HL-60/S4 (cell line): ENCODE data around the gene DNAJC3.
"Not testable (repeated sequence)": the region's sequence is repeated elsewhere in the genome, so short reads cannot be mapped to it uniquely, and the experiment has no call there.

Experiments used
- in situ Hi-C: fragments of 300-500 bp; cut with MboI; formaldehyde crosslinking; loops from 2 replicates; pipeline ENCODE4 v1.14.3; 2022; ENCODE audit warnings: low sequenced_read_pairs

Gene DNAJC3

DNA sequence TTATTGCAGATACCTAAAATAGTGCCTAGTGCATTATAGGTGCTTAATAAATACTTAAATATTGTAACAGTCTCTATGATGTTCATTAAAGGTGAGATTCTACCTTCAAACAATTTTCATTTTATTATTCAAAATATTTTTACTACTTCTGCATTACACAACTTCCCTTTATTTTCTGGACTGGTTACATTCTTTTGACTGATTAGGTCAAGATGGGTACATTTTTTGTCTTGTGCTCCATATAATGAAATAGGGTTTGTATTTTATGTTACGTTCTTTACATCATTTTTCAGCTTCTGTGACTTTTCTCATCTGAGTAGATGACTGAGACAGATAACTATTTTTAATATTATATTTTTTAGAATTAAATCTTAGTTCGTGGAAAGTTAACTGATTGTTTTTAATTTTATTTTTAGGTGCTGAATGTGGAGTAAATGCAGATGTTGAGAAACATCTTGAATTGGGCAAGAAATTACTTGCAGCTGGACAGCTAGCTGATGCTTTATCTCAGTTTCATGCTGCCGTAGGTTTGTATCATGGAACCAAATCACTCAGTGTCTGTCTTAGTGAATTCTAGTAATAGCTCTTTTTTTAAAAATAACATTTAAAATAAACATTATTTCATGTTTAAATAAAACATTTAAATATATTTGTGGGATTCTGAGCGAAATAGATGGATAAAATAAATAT, 32.0 kb downstream of the DNAJC3 start:
- in situ Hi-C loops: no loop called here

GRCh38 chr13:95710313-95710712, 33.4 kb downstream of the DNAJC3 start:
- in situ Hi-C loops: no loop called here

DNA sequence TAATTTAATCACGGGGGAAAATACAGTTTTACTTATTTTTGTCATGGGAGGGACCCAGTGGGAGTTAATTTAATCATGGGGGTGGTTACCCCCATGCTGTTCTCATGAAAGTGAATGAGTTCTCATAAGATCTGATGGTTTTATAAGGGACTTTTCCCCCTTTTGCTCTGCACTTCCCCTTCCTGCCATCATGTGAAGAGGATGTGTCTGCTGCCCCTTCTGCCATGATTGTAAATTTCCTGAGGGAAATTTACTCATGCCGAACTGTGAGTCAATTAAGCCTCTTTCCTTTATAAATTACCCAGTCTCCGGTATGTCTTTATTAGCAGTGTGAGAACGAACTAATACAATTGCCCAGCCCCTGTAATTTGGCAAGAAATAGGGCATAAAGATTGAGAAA, 35.9 kb downstream of the DNAJC3 start:
- in situ Hi-C loops: not testable (repeated sequence)

DNA sequence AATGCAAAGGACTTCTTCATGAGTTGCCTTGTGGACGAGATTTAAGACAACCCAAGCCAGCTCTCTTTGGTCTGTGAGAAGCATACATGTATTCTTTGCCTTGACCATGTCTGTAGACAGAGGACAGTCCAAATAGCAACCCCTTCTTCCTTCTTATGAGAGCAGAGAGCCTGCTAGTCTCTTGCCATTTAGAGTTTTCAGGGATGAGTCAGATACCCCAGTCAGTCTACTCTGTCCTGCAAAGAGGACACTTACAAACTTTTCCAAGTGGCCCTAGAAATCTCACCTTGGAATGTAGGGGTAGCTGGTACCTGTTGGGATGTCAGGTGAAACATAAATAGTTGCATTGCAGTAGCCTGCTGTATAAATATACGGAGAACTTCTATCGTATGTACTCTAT, 36.7 kb downstream of the DNAJC3 start:
- in situ Hi-C loops: no loop called here

- in situ Hi-C loops: no loop called here
These were observed 37.3 kb downstream of the DNAJC3 start for GRCh38 chr13:95714142-95714832.

GRCh38 chr13:95716231-95716630, 39.3 kb downstream of the DNAJC3 start:
- in situ Hi-C loops: no loop called here

- in situ Hi-C loops: no loop called here
These were observed 45.3 kb downstream of the DNAJC3 start for GRCh38 chr13:95722241-95722640.

DNA sequence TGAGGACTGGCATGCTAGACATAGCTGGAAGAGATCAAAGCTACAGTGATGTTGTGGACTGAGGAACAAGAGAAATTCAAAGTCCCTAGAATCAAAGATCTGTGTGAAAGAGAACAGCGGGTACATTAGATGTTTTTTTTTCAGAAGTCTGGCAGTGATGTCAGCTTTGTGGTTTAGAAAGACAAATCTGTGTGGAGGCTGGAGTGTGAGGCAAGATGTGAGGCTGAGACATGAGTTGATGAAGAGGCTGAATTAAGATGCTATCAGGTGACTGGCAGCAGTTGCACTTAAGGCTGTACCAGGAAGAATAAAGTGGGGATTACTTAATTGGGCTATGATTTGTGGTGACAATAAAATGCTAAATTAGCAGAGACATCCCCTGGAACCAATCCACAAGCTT, 46.5 kb downstream of the DNAJC3 start:
- in situ Hi-C loops: no loop called here

DNA sequence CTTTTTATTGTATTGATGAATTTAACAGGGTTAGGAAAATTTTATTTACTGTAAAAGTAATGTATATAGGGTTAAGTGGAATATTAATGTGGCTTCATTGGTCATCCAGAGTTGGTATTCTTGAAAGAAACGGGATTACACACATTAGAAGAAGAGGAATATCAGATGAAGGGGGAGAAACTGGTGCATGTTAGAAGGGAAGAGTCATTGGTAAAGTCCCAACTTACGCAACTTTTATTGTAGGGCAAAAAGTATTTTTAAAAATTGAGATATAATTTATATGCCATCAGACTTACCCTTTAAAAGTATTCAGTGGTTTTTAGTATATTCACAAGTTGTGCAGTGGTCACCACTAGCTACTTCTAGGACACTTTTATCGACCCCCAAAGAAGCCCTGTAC, 47.3 kb downstream of the DNAJC3 start:
- in situ Hi-C loops: no loop called here

DNA sequence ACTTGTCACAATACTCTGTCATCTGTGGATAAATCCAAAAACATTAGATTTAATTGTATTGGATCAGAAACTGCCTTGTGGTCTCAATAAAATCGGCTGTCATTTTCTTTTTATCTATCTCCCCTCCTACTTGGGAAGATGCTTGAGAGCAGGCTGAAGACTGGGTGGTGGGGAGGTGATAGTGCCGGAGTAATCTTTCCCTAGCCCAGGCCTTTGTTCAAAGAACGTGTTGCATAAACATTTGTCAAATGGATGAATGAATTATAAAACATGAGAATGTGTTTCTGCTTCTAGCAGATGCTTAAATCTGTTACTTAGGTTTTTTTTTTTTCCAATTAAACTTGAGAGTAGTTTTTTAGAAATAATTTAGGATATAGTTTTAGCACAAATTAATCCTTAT, 49.9 kb downstream of the DNAJC3 start:
- in situ Hi-C loops: no loop called here

DNA sequence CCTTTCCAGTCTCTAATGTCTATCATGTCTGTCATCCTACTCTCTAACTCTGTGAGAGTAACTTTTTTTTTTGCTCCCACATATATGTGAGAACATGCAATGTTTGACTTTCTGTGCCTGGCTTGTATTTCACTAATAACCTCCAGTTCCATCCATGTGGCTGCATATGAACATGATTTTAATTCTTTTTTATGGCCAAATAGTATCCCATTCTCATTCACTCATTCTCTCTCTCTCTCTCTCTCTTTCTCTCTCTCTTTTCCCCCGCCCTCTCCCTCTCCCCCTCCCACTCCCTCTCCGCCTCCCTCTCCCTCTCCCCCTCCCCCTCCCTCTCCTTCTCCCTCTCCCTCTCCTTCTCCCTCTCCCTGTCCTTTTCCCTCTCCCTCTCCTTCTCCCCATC, 52.0 kb downstream of the DNAJC3 start:
- in situ Hi-C loops: no loop called here

DNA sequence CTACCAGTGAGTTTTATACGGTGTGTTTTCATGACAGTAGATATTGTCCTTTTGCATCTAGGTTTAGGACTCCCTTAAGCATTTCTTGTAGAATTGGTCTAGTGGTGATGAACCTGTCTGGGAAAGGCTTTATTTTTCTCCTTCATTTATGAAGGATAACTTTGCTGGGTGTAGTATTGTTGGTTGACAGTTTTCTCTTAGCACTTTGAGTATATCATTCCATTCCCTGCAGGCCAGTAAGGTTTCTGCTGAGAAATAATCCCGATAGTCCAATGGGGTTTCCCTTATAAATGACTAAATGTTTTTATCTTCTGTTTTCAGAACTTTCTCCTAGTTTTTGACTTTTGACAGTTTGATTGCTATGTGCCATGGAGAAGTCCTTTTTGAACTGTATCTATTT, 57.2 kb downstream of the DNAJC3 start:
- in situ Hi-C loops: no loop called here

DNA sequence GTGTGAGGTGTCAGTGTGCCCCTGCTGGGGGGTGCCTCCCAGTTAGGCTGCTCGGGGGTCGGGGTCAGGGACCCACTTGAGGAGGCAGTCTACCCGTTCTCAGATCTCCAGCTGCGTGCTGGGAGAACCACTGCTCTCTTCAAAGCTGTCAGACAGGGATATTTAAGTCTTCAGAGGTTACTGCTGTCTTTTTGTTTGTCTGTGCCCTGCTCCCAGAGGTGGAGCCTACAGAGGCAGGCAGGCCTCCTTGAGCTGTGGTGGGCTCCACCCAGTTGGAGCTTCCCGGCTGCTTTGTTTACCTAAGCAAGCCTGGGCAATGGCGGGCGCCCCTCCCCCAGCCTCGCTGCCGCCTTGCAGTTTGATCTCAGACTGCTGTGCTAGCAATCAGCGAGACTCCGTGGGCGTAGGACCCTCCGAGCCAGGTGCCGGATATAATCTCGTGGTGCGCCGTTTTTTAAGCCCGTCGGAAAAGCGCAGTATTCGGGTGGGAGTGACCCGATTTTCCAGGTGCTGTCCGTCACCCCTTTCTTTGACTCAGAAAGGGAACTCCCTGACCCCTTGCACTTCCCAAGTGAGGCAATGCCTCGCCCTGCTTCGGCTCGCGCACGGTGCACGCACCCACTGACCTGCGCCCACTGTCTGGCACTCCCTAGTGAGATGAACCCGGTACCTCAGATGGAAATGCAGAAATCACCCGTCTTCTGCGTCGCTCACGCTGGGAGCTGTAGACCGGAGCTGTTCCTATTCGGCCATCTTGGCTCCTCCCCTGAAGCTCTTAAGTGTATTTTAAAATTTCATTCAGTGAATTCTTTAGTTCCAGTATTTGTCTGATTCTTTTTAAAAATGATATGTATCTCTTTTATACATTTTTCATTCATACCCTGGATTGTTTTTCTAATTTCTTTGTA, 63.4 kb downstream of the DNAJC3 start:
- in situ Hi-C loops: not testable (repeated sequence)

DNA sequence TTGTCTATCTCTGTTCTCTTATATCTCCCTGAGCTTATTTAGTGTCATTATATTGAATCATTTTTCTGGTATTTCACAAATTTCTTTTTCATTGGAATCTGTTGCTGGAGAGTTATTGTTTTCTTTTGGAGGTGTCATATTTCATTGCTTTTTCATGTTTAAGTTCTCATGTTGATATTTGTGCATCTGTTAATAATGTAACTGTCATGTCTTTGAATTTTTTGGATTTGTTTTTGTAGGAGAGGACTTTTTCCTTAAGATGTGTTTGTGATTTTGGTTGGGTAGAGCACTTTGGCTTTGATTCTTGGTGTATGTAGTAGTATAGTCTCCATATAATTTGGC, 64.0 kb downstream of the DNAJC3 start:
- in situ Hi-C loops: no loop called here

DNA sequence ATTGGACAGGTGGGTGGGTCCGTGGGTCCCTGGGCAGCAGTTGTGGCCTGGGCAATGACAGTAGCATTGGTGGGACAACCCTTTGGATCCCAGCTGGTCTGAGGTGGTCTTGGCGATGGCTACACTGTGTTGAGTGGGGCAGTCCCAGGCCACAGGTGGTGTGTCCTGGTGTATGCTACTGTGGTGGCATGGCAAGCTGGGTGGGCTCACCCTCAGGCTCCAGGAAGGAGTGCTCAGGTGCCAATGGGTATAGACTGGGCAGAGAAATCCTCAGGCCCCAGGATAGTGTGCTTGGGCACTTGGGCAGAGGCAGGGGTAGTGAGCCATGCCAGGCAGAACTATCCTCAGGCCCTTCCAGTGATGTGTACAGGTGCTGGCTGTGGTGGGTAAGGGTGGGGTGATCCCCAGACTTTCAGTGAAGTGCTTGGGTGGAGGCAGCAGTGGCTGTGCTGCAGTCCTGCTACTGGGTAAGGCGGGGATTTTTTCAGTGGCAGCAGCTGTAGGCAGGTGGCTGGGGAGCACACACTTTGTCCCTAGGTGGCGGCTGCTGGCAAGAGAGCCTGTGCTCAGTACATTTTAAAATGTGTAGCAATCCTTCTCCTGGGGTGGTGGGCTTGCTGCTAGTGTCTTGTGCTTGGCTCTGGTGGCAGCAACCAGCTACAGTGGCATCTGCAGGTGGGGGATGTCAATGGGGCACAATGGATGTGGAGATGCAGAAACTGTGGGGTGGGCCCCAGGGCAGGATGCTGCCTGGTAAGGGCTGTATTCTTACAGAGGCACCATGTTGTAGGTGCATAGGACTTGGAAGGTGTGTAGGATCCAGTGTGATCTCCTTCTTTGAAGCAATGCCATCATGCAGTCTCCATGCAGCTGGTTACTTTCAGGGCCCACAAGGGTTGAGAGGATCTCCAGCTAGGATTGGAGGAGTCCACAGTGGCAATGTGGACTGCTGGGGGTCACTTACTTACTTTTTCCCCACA, 64.9 kb downstream of the DNAJC3 start:
- in situ Hi-C loops: no loop called here

DNA sequence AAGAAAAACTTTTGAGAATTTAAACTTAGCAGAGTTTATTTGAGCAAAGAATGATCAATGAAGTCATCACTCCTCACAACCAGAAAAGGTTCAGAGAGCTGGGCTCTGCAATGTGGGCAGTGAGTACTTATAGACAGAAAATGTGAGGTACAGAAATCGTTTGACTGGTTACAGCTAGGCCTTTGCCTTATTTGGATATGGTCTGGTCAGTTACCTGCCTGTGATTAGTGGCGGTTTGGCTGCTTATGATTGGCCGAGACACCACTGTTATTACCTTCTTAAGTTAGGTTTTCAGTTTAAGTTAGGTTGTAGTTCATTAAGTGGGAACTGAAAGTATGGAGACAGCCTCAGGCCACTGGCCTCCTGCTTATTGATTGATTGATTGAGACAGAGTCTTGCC, 66.3 kb downstream of the DNAJC3 start:
- in situ Hi-C loops: no loop called here

GRCh38 chr13:95745289-95745688, 68.3 kb downstream of the DNAJC3 start:
- in situ Hi-C loops: no loop called here

GRCh38 chr13:95745752-95746151, 68.8 kb downstream of the DNAJC3 start:
- in situ Hi-C loops: no loop called here

DNA sequence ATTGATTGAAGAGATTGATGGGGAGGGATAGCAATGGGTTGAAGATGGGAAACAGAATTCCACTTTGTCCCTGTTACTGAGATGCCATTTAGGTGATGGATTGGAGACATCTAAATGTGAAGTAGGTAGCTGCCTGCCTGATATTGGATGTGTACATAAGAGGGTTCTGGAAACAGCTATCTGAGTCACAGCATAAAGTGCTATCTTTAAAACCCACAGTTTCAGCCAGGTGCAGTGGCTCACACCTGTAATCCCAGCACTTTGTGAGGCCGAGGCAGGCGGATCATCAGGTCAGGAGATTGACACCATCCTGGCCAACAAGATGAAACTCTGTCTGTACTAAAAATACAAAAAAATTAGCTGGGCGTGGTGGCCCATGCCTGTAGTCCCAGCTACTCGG, 72.6 kb downstream of the DNAJC3 start:
- in situ Hi-C loops: no loop called here

GRCh38 chr13:95752677-95753076, 75.7 kb downstream of the DNAJC3 start:
- in situ Hi-C loops: no loop called here

DNA sequence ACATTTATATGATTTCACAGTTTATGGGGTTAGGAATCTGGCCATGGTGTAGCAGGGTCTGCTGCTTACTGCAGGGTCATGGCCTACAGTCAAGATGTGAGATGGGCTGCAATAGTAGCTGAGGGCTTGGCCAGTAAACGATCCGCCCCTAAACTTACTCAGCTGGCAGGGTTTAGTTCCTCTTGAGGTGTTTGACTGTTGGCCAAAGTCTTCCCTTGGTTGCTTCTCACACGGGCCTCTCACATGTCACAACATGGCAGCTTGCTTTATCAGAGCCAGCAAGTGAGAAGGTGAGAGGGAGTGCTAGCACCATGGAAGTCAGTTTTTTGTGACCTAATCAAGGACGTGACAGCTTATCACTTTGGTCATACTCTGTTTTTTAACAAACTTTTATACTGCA, 77.1 kb downstream of the DNAJC3 start:
- in situ Hi-C loops: no loop called here
